Activated CD4-positive, alpha-beta memory T cell treated with anti-CD3 and anti-CD28 coated beads for 36 hours (primary cell): ENCODE data around the gene SLC35G3. TPM values are rescaled to one million over a fixed set of nuclear protein-coding genes. Genes with fewer than 3 reads are reported as not detected.

Experiments used
- CTCF ChIA-PET: fragments of 350-600 bp; sonication (Branson Sonifier 250); formaldehyde crosslinking; loops from one replicate; lab custom pipeline; 2021; ENCODE audit warnings: antibody characterized with exemption, inconsistent platforms; lab: Charles Lee
- POLR2A ChIA-PET: fragments of 350-600 bp; sonication (Branson Sonifier 250); formaldehyde crosslinking; loops from one replicate; lab custom pipeline; 2021; ENCODE audit warnings: antibody characterized with exemption; lab: Charles Lee
- DNase-seq: peaks from one replicate; pipeline ENCODE4 v3.0.0-alpha.2; 2020
- H3K27ac Mint-ChIP-seq: one replicate; pipeline ENCODE4 v1.8.0; 2021; ENCODE audit warnings: mixed read lengths
- H3K27me3 Mint-ChIP-seq: one replicate; pipeline ENCODE4 v1.8.0; 2021; ENCODE audit warnings: mixed read lengths
- H3K36me3 Mint-ChIP-seq: one replicate; pipeline ENCODE4 v1.8.0; 2021; ENCODE audit warnings: mixed read lengths
- H3K4me1 Mint-ChIP-seq: one replicate; pipeline ENCODE4 v1.8.0; 2021; ENCODE audit warnings: low read depth, mixed read lengths
- H3K4me3 Mint-ChIP-seq: one replicate; pipeline ENCODE4 v1.8.0; 2021; ENCODE audit warnings: mild to moderate bottlenecking, mixed read lengths
- H3K9me3 Mint-ChIP-seq: one replicate; pipeline ENCODE4 v1.8.0; 2021; ENCODE audit warnings: mixed read lengths
- intact Hi-C: fragments of 100-400 bp; cut with micrococcal nuclease; formaldehyde crosslinking; loops from one replicate; pipeline ENCODE4 v1.15.1; 2023
- total RNA-seq, 2 experiments: library from RNA; stranded (reverse); gene quantifications; one replicate each; pipeline ENCODE4 v1.2.3, GENCODE V29; 2021

The SLC35G3 gene
- total RNA-seq, 2 experiments from 2014 or later, result not detected

GRCh38 chr17:35148144-35148543, 46.0 kb downstream of the SLC35G3 start:
- intact Hi-C loops, result loop anchor here (10.0 kb wide), 1 partner anchor 597 kb away; no protein-coding TSS in a partner anchor
- no peaks in the 10 kb centered on the region for H3K9me3 Mint-ChIP-seq
- ChIA-PET CTCF (no interaction called here), POLR2A (interaction anchor here (1.6 kb wide), 1 partner anchor 7 kb away, joined by 4 read pairs; no protein-coding TSS in a partner anchor)
- H3K36me3 Mint-ChIP-seq, result no peaks in the 10 kb centered on the region
- H3K27me3 Mint-ChIP-seq, result no peaks in the 10 kb centered on the region
- H3K27ac Mint-ChIP-seq, result no peak overlapping the region
- H3K4me3 Mint-ChIP-seq, result no peak overlapping the region
- H3K4me1 Mint-ChIP-seq, result peaks cover 4% of the 10 kb centered on the region
- DNase-seq, result no peak

- Mint-ChIP-seq H3K27me3 (no peaks in the 10 kb centered on the region), H3K9me3 (no peaks in the 10 kb centered on the region), H3K4me1 (peaks cover 4% of the 10 kb centered on the region), H3K27ac (no peak within 1 kb of the TSS), H3K36me3 (no peaks in the 10 kb centered on the region), H3K4me3 (no peak within 1 kb of the TSS)
- ChIA-PET CTCF (no interaction called here), POLR2A (no interaction called here)
- no peak for DNase-seq
- intact Hi-C loops, result loop anchor here (10.0 kb wide), 1 partner anchor 597 kb away; no protein-coding TSS in a partner anchor
These were observed 46.8 kb downstream of the SLC35G3 start, which contains the start of gene UNC45B for GRCh38 chr17:35147375-35147905. UNC45B (plus strand) TSS chr17:35147817; CDS start chr17:35148264, 447 bp downstream.

GRCh38 chr17:35146214-35146833, 47.9 kb downstream of the SLC35G3 start:
- H3K4me3 Mint-ChIP-seq, result no peak overlapping the region
- no peaks in the 10 kb centered on the region for H3K9me3 Mint-ChIP-seq
- H3K36me3 Mint-ChIP-seq, result no peaks in the 10 kb centered on the region
- no peak overlapping the region for H3K27ac Mint-ChIP-seq
- peaks cover 8% of the 10 kb centered on the region for H3K4me1 Mint-ChIP-seq
- intact Hi-C loops, result loop anchor here (10.0 kb wide), 1 partner anchor 598 kb away; no protein-coding TSS in a partner anchor
- no peaks in the 10 kb centered on the region for H3K27me3 Mint-ChIP-seq
- ChIA-PET POLR2A (no interaction called here), CTCF (no interaction called here)
- DNase-seq, result no peak

GRCh38 chr17:35144840-35145239, 49.4 kb downstream of the SLC35G3 start:
- intact Hi-C loops, result loop anchor here (10.0 kb wide), 1 partner anchor 600 kb away; no protein-coding TSS in a partner anchor
- H3K36me3 Mint-ChIP-seq, result no peaks in the 10 kb centered on the region
- no peak for DNase-seq
- H3K4me1 Mint-ChIP-seq, result peaks cover 16% of the 10 kb centered on the region
- no peak overlapping the region for H3K27ac Mint-ChIP-seq
- ChIA-PET CTCF (interaction anchor here (1.0 kb wide), 2 partner anchors 13 to 97 kb away, joined by 3 read pairs; no protein-coding TSS in a partner anchor), POLR2A (no interaction called here)
- no peaks in the 10 kb centered on the region for H3K27me3 Mint-ChIP-seq
- no peaks in the 10 kb centered on the region for H3K9me3 Mint-ChIP-seq
- no peak overlapping the region for H3K4me3 Mint-ChIP-seq

Other genes starting within 250 kb of the SLC35G3 start
- 1 to 10 TPM; 1.1 to 1.3 TPM for gene CCT6B, start 232.9 kb downstream of the SLC35G3 start, total RNA-seq
- gene ZNF830, start 232.9 kb downstream of the SLC35G3 start, total RNA-seq, result 10 to 100 TPM; 19.5 to 20.7 TPM
- 10 to 100 TPM; 48.3 to 48.7 TPM for gene LIG3, start 213.9 kb downstream of the SLC35G3 start, total RNA-seq
- gene RFFL, start 130.7 kb downstream of the SLC35G3 start, total RNA-seq, result 10 to 100 TPM; 30.5 to 32.8 TPM
- gene RAD51D, start 74.5 kb downstream of the SLC35G3 start, total RNA-seq, result 10 to 100 TPM; 29.7 to 36.7 TPM
- not detected for gene FNDC8, start 72.8 kb downstream of the SLC35G3 start, total RNA-seq
- gene NLE1, start 52.1 kb downstream of the SLC35G3 start, total RNA-seq, result 10 to 100 TPM; 29.9 to 31.4 TPM
- gene UNC45B, start 46.6 kb downstream of the SLC35G3 start, total RNA-seq, result under 1 TPM; 0.05 to 0.07 TPM
- 10 to 100 TPM; 51.2 to 52.0 TPM for gene SLFN5, start 48.7 kb upstream of the SLC35G3 start, total RNA-seq
- gene SLFN11, start 179.2 kb upstream of the SLC35G3 start, total RNA-seq, result 10 to 100 TPM; 64.8 to 68.8 TPM
- gene SLFN12, start 238.1 kb upstream of the SLC35G3 start, total RNA-seq, result 10 to 100 TPM in 1 of 2 experiments, 1 to 10 TPM in 1; 10.0 to 10.7 TPM